ENCODE measurements around the gene TNFAIP6.

TNFAIP6 gene

GRCh38 chr2:151422917-151423439, 65.6 kb downstream of the TNFAIP6 start:
- no peak for DNase-seq (ENCODE audit: low read depth)

- no peak for DNase-seq (ENCODE audit: low read depth)
These were observed 66.4 kb downstream of the TNFAIP6 start for GRCh38 chr2:151423760-151424159.
